Stomach (tissue), 9 donors: ENCODE data around the gene GPRIN1. TPM values are rescaled to one million over a fixed set of nuclear protein-coding genes. Genes with fewer than 3 reads are reported as not detected.
A peak's percentile ranks its signal among the peaks of the same experiment; 100 is the strongest.
"Not testable (repeated sequence)": the region's sequence is repeated elsewhere in the genome, so short reads cannot be mapped to it uniquely, and the experiment has no call there.

Experiments used
- DNase-seq, 2 donors: peaks; one replicate each; pipeline versions ENCODE4 v3.0.0 to v3.0.0-alpha.2; 2013 to 2019
- H3K27ac ChIP-seq, 5 donors: fragments of 200-600 bp in 4 of 5; sonication (generic) in 4 of 5; one replicate each; pipeline ENCODE4 v1.5.1; 2013 to 2019; ENCODE audit warnings: mild to moderate bottlenecking in 1 of 5, moderate library complexity in 1 of 5
- H3K27me3 ChIP-seq, 3 donors: fragments of 200-600 bp; sonication (generic); one replicate each; pipeline ENCODE4 v1.5.1; 2017 to 2019; ENCODE audit warnings: mixed run types in 1 of 3
- H3K36me3 ChIP-seq, 4 donors: fragments of 200-600 bp; sonication (generic); 1 replicate in 3 of 4; 2 replicates in 1 of 4; pipeline ENCODE4 v1.5.1; 2016 to 2019
- H3K4me1 ChIP-seq, 4 donors: fragments of 200-600 bp; sonication (generic); one replicate each; pipeline ENCODE4 v1.5.1; 2016 to 2019
- H3K4me3 ChIP-seq, 4 donors: fragments of 200-600 bp; sonication (generic) in 3 of 4; one replicate each; pipeline ENCODE4 v1.5.1; 2016 to 2019; ENCODE audit warnings: mild to moderate bottlenecking in 1 of 4
- H3K9me3 ChIP-seq, 4 donors: fragments of 200-600 bp; sonication (generic); one replicate each; pipeline ENCODE4 v1.5.1; 2016 to 2019
- EP300 ChIP-seq: sonication (generic); formaldehyde crosslinking; IDR thresholded peaks from one replicate; pipeline ENCODE4 v1.6.1; 2017; ENCODE audit warnings: antibody characterized with exemption
- POLR2A ChIP-seq, 4 donors: fragments of 450-650 bp; IDR thresholded peaks; one replicate each; pipeline ENCODE4 v1.6.1; 2016; ENCODE audit warnings: antibody characterized with exemption in 4 of 4, control low read depth in 2 of 4, mild to moderate bottlenecking in 1 of 4, moderate library complexity in 1 of 4
- POLR2AphosphoS5 ChIP-seq, 3 donors: sonication (generic); formaldehyde crosslinking; IDR thresholded peaks; one replicate each; pipeline ENCODE4 v1.6.1; 2016; ENCODE audit warnings: antibody characterized with exemption in 3 of 3
- WGBS, 5 donors: extraction: QIAGEN DNeasy Blood & Tissue Kit in 3 of 5; methylation state at CpG; one replicate each; pipeline versions ENCODE4 v1.1.5 to v1.1.7; 2013 to 2018; 5-methylcytosine and 5-hydroxymethylcytosine counted together
- intact Hi-C: fragments of 100-400 bp; cut with DNase I; formaldehyde crosslinking; loops from one replicate; pipeline ENCODE4 v1.15.1; 2023; ENCODE audit warnings: low total_unique reads
- polyA plus RNA-seq, 3 donors: library from polyadenylated mRNA; stranded (reverse); fragments of 200-250 nt; gene quantifications; one replicate each; pipeline ENCODE4 v1.2.3, GENCODE V29; 2013
- total RNA-seq, 5 donors: library from RNA; depleted of rRNA; stranded (reverse); fragments of >200 nt; gene quantifications; one replicate each; pipeline versions ENCODE4 v1.1.0 to v1.2.3, GENCODE V29; 2014 to 2016
- TF ChIP-seq, protein P1 (sequence below), 7 experiments: fragments of 450-650 bp in 4 of 7; fragments of 200-600 bp in 3 of 7; sonication (generic) in 3 of 7; IDR thresholded peaks; one replicate each; pipeline ENCODE4 v1.5.1; 2016 to 2019; ENCODE audit warnings: antibody characterized with exemption in 7 of 7, control low read depth in 2 of 7, mild to moderate bottlenecking in 1 of 7
- donor health status: healthy with polysubstance abuse.
- donor health status: Bipolar disorder and iron deficiency.
- donor health status: healthy.

GPRIN1 gene
- total and polyA plus RNA-seq, 8 donors: 0.30 to 1.4 (median 0.59) TPM; not detected in 2

DNA sequence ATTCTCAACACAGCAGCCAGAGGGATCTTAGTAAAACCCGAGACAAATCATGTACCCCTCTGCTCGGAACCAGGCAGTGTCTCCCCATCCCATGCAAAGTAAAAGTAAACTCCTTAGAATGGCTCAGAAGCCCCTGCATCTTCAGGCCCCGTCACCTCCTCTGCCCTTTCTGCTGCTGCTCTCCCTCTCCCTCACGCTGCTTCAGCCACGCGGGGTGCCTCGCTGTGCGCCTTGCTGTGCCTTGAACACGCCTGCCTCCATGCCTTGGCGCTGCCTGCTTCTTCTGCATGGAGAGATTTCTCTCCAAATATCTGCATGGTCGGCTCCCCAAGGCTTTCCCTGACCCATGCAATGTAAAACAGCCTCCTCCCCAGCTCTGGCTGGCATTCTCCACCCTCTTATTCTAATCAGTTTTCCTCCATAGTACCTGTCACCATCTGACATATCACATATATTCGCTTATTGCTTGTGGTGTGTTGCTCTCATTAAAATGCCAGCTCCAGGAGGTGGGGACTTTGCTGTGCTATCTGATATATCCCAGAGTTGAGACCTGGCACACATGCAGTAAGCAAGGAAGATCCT lies 8.0 kb downstream of the GPRIN1 start:
- H3K4me1 ChIP-seq: peaks cover 4 to 8% (median 6%) of the 10 kb centered on the region in 4 donors
- H3K4me3 ChIP-seq: no peak overlapping the region
- intact Hi-C loops: no loop called here
- WGBS, 5 donors: 60 to 75% (median 71%) methylated on average over 11 to 12 of the region's 12 CpGs
- DNase-seq: no peak
- no peaks in the 10 kb centered on the region for H3K36me3 ChIP-seq
- TF ChIP-seq, protein P1, sequence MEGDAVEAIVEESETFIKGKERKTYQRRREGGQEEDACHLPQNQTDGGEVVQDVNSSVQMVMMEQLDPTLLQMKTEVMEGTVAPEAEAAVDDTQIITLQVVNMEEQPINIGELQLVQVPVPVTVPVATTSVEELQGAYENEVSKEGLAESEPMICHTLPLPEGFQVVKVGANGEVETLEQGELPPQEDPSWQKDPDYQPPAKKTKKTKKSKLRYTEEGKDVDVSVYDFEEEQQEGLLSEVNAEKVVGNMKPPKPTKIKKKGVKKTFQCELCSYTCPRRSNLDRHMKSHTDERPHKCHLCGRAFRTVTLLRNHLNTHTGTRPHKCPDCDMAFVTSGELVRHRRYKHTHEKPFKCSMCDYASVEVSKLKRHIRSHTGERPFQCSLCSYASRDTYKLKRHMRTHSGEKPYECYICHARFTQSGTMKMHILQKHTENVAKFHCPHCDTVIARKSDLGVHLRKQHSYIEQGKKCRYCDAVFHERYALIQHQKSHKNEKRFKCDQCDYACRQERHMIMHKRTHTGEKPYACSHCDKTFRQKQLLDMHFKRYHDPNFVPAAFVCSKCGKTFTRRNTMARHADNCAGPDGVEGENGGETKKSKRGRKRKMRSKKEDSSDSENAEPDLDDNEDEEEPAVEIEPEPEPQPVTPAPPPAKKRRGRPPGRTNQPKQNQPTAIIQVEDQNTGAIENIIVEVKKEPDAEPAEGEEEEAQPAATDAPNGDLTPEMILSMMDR (IDR thresholded peaks at IDR 0.05): no peak
- TF ChIP-seq EP300 (no peak), POLR2AphosphoS5 (IDR thresholded peaks at IDR 0.05) (no peak), POLR2A (IDR thresholded peaks at IDR 0.05) (no peak)
- H3K27ac ChIP-seq: no peak overlapping the region
- peaks cover 0 to 36% (median 0%) of the 10 kb centered on the region in 3 donors for H3K27me3 ChIP-seq
- H3K9me3 ChIP-seq: no peaks in the 10 kb centered on the region

DNA sequence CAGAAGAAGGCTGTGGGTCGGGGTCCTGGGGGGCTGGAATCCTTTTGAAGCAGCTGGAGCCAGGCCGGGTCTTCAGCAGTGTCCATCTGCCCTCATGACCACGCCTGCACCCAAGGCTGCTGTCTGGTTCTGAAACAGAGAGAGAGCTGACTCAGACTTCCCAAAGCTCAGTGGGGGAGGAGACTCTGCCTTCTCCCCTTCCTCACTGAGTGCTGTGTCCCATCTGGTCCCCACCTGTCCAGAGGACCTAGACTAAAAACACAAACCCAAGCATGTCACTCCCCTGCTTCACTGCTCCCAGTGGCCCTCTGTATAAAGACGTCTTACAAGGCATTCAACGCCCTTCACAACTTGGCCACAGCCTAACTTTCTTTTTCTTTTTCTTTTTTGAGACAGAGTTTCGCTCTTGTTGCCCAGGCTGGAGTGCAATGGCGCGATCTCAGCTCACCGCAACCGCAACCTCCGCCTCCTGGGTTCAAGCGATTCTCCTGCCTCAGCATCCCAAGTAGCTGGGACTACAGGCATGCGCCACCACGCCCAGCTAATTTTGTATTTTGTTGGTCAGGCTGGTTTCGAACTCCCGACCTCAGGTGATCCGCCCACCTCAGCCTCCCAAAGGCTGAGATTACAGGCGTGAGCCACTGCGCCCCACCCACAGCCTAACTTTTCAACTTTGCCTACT lies 10.1 kb downstream of the GPRIN1 start:
- intact Hi-C loops, H3K27ac ChIP-seq, H3K36me3 ChIP-seq, H3K4me3 ChIP-seq, DNase-seq, H3K9me3 ChIP-seq: not testable (repeated sequence)
- Histone ChIP-seq H3K4me1 (peaks cover 6 to 15% (median 14%) of the 10 kb centered on the region in 4 donors), H3K27me3 (peaks cover 0 to 57% (median 13%) of the 10 kb centered on the region in 3 donors)
- 78 to 93% (median 87%) methylated on average over 16 to 19 of the region's 19 CpGs for WGBS, 5 donors

DNA sequence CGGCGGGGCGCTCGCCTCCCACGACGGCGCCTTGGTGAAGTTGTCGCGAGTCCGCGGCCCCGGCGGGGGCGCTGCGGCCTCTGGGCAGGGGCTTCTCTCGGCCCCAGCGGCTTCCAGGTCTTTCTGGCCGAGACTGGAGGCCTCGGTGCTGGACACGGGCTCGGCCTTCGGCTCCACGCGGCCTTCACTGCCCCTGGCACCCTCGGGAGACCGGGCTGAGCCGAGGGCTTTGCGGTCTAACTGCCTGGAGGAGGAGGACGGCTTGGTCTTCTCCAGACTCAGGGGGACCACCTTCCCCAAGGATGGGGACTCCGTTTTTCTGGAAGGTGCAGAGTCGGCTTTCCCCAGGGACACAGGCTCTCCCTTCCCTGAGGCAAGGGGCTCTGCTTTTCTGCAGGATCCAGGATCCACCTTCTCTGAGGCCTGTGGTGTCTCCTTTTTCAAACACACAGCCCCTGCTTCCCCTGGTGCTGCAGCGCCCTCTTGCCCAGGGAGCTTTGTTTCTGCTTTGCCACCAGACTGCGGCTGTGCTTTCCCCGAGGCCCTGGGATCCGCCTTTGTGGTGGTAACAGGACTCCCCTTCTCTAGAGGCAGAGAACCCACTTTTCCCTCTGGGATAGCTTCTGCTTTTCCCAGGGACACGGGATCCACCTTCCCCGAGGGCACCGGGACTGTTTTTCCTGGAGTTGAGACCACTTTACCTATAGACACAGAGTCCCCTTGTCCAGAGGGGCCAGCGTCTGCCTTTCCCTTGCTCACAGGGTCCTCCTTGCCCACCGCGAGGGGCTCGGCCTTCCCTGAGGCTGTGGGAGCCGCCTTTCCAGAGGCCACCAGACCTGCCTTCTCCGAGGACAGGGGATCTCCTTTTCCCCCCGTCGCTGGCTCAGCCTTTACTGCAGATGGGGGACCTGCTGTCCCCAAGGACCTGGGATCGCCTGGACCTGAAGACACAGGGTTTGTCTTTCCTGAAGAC lies 12.3 kb downstream of the GPRIN1 start:
- H3K4me3 ChIP-seq: peak overlapping the region; percentile 40 to 53 (median 42)
- H3K27me3 ChIP-seq: peaks cover 0 to 73% (median 13%) of the 10 kb centered on the region in 3 donors
- no peaks in the 10 kb centered on the region for H3K36me3 ChIP-seq
- WGBS, 5 donors: 61 to 69% (median 66%) methylated on average over 32 to 47 of the region's 47 CpGs
- TF ChIP-seq EP300: no peak
- TF ChIP-seq, protein P1 (IDR thresholded peaks at IDR 0.05): no peak
- no peak for TF ChIP-seq POLR2A (IDR thresholded peaks at IDR 0.05)
- DNase-seq: no peak
- no peaks in the 10 kb centered on the region for H3K9me3 ChIP-seq
- intact Hi-C loops: no loop called here
- H3K27ac ChIP-seq: peak overlapping the region in 1 of 5 donors; percentile 62
- peaks cover 6 to 15% (median 14%) of the 10 kb centered on the region in 4 donors for H3K4me1 ChIP-seq

DNA sequence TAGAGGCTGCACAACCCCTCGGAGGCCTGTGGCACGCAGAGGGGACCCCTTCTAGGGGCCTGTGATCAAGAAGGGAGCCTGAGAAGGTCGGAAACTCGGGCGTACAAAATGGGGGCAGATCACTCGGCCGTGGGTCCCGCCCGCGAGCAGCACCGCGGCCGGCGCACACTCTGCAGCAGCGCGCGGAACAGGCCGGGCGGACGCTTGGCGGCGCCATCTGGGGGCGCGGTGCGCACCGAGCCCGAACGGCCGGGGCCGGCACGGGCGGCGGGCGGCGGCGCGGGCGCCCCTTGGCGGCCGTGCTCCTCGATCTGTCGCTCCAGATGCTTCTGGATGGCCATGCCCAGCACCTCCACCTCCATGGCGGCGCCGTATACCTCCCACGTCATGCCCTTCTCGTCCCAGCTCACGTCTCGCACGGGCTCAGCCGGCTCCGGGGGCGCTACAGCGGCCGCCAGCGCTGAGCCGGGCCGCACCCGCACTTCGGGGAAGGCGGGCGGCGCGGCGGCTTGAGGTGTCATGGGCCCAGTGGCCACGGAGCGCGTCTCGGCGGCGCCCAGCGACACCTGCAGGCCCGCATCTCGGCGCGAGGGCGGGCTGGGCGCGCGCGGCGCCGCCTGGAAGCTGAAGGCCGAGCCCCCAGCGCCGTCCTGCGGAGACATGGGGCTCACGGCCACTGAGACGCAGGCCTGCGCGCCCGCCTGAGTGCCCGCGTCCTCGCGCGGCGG lies 13.1 kb downstream of the GPRIN1 start:
- WGBS, 5 donors: 3 to 28% (median 5%) methylated on average over 6 to 98 of the region's 98 CpGs
- TF ChIP-seq EP300 (no peak), POLR2AphosphoS5 (IDR thresholded peaks at IDR 0.05) (no peak), POLR2A (IDR thresholded peaks at IDR 0.05) (no peak)
- TF ChIP-seq, protein P1 (IDR thresholded peaks at IDR 0.05): no peak
- H3K9me3 ChIP-seq: no peaks in the 10 kb centered on the region
- H3K27ac ChIP-seq: peak overlapping the region in 1 of 5 donors; percentile 62
- H3K36me3 ChIP-seq: no peaks in the 10 kb centered on the region
- intact Hi-C loops: no loop called here
- DNase-seq: peak; percentile 42 to 79
- H3K27me3 ChIP-seq: peaks cover 0 to 73% (median 13%) of the 10 kb centered on the region in 3 donors
- H3K4me1 ChIP-seq: peaks cover 6 to 15% (median 14%) of the 10 kb centered on the region in 4 donors
- H3K4me3 ChIP-seq: peak overlapping the region; percentile 40 to 53 (median 42)
